SK-N-MC (cell line): ENCODE measurements around the gene B3GALT5.

Experiments
- EZH2 ChIP-seq: fragments of 200-600 bp; sonication (generic); IDR thresholded peaks from one replicate; pipeline ENCODE4 v1.6.1; 2017; ENCODE audit warnings: antibody characterized with exemption
- FOXP2 ChIP-seq: optimal IDR thresholded peaks from 2 replicates; pipeline ENCODE3; 2011; ENCODE audit warnings: mild to moderate bottlenecking, moderate library complexity; ENCODE audit not compliant: insufficient read depth; ENCODE audit errors: extremely low read length, control extremely low read depth
- POLR2AphosphoS5 ChIP-seq: IDR thresholded peaks from 2 replicates; pipeline ENCODE4 v1.6.1; 2012; ENCODE audit warnings: mild to moderate bottlenecking, low read depth, low read length, borderline replicate concordance

DNA sequence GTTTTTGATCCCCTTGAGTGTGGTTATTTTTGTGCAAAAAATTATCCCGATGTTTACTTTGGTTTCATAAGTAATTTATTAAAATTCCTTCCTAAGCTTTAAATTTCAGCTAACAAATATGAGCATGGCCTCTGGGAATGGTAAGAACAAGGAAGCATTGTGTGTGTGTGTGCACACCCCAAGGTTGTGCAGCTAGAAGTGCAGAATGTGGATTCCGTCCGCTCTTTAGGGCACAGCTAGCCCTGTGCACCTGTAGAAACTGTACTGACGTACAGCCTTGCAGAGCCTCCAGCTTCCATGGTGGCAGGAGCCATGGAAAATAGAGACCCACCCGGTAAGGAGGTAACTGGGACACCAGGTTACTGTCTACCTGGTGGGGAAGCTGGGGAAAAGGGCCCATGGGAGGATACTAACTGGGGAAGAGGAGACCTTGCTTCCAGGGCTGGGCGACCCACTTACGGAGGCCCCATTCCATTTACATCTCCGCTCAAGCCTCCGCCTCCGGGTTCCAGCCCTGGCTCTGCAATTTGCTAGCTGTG lies 54.7 kb downstream of the B3GALT5 start:
- no peak for TF ChIP-seq EZH2
- TF ChIP-seq POLR2AphosphoS5, result no peak
- no peak for TF ChIP-seq FOXP2
